K562 (cell line): ENCODE data around the gene CACNA1S.

Experiments
- CTCF ChIP-seq, 3 experiments: IDR thresholded peaks in 2 of 3; conservative IDR thresholded peaks in 1 of 3; 2 replicates each; pipeline ENCODE4 v1.5.1; 2011 to 2012; ENCODE audit warnings: low read length in 3 of 3, mild to moderate bottlenecking in 3 of 3, control low read depth in 2 of 3, improper control_type of control experiment in 1 of 3, inconsistent platforms in 1 of 3, low read depth in 1 of 3, mixed read lengths in 1 of 3, moderate library complexity in 1 of 3; ENCODE audit not compliant: insufficient read depth in 2 of 3
- ELK1 ChIP-seq: sonication (generic); formaldehyde crosslinking; IDR thresholded peaks from 2 replicates; pipeline ENCODE4 v1.8.1; 2022; ENCODE audit warnings: missing genetic modification reagents
- GTF2F1 ChIP-seq: IDR thresholded peaks from 2 replicates; pipeline ENCODE4 v1.6.1; 2011; ENCODE audit warnings: low read depth, low read length, improper control_type of control experiment
- HDAC2 ChIP-seq: fragments of 450-650 bp; IDR thresholded peaks from 2 replicates; pipeline ENCODE4 v1.6.1; 2016; ENCODE audit warnings: mild to moderate bottlenecking
- POLR2A ChIP-seq: fragments of 450-650 bp; conservative IDR thresholded peaks from 2 replicates; pipeline ENCODE4 v1.6.1; 2016
- PRPF4 ChIP-seq: fragments of 200-400 bp; formaldehyde crosslinking; IDR thresholded peaks from one replicate; pipeline ENCODE4 v1.6.1; 2017; ENCODE audit warnings: low read length, low read depth, mild to moderate bottlenecking; ENCODE audit not compliant: insufficient read depth, poor library complexity, severe bottlenecking

GRCh38 chr1:201128962-201129361 is 16.7 kb upstream of the CACNA1S start:
- TF ChIP-seq HDAC2 (no peak), POLR2A (no peak), ELK1 (CRISPR knock-in tag) (no peak), GTF2F1 (no peak), PRPF4 (no peak), CTCF (IDR thresholded peaks at IDR 0.05 in 2 of 3, conservative IDR thresholded peaks at IDR 0.05 in 1 of 3; ENCODE audit: insufficient read depth in 2 of 3, low read depth in 1 of 3, low read length in 3 of 3) (no peak)
